Osteocyte (in vitro differentiated cells): Measurements from ENCODE around the gene HTT. TPM values are rescaled to one million over a fixed set of nuclear protein-coding genes. Genes with fewer than 3 reads are reported as not detected.

Experiments used
- DNase-seq: peaks from one replicate; pipeline ENCODE4 v3.0.0; 2021; ENCODE audit warnings: mixed read lengths; ENCODE audit not compliant: unreplicated experiment; ENCODE audit errors: extremely low spot score
- H3K27ac Mint-ChIP-seq: one replicate; pipeline ENCODE4 v1.8.0; 2021; ENCODE audit warnings: mild to moderate bottlenecking, mixed read lengths; ENCODE audit not compliant: unreplicated experiment
- H3K27me3 Mint-ChIP-seq: one replicate; pipeline ENCODE4 v1.8.0; 2021; ENCODE audit warnings: mixed read lengths; ENCODE audit not compliant: unreplicated experiment
- H3K36me3 Mint-ChIP-seq: one replicate; pipeline ENCODE4 v1.8.0; 2021; ENCODE audit warnings: mixed read lengths; ENCODE audit not compliant: unreplicated experiment
- H3K4me1 Mint-ChIP-seq: one replicate; pipeline ENCODE4 v1.8.0; 2021; ENCODE audit warnings: mixed read lengths; ENCODE audit not compliant: unreplicated experiment
- H3K4me3 Mint-ChIP-seq: one replicate; pipeline ENCODE4 v1.8.0; 2021; ENCODE audit warnings: mild to moderate bottlenecking, moderate library complexity, mixed read lengths; ENCODE audit not compliant: unreplicated experiment
- H3K9me3 Mint-ChIP-seq: one replicate; pipeline ENCODE4 v1.8.0; 2021; ENCODE audit warnings: mixed read lengths; ENCODE audit not compliant: unreplicated experiment
- CTCF ChIP-seq: fragments of 200-600 bp; sonication (generic); IDR thresholded peaks from 2 replicates; pipeline ENCODE4 v1.5.0; 2021; ENCODE audit warnings: antibody characterized with exemption, mild to moderate bottlenecking, moderate library complexity
- total RNA-seq: library from RNA; stranded (reverse); gene quantifications from 2 replicates; pipeline ENCODE4 v1.2.1, GENCODE V29; 2021

The HTT gene
- total RNA-seq, 1 donor from 2014 or later, result 51.3 TPM

- no peaks in the 10 kb centered on the region for H3K9me3 Mint-ChIP-seq
- no peaks in the 10 kb centered on the region for H3K36me3 Mint-ChIP-seq
- no peak for TF ChIP-seq CTCF
- H3K27me3 Mint-ChIP-seq, result no peaks in the 10 kb centered on the region
- H3K27ac Mint-ChIP-seq, result no peak overlapping the region
- no peak overlapping the region for H3K4me3 Mint-ChIP-seq
- DNase-seq, result peak; percentile 64
- H3K4me1 Mint-ChIP-seq, result no peaks in the 10 kb centered on the region
Measured at GRCh38 chr4:3256230-3257102, 182.0 kb downstream of the HTT start.

- TF ChIP-seq CTCF, result no peak
- H3K36me3 Mint-ChIP-seq, result no peaks in the 10 kb centered on the region
- H3K27me3 Mint-ChIP-seq, result no peaks in the 10 kb centered on the region
- H3K9me3 Mint-ChIP-seq, result no peaks in the 10 kb centered on the region
- peak; percentile 79 for DNase-seq
- no peak overlapping the region for H3K4me3 Mint-ChIP-seq
- no peaks in the 10 kb centered on the region for H3K4me1 Mint-ChIP-seq
- H3K27ac Mint-ChIP-seq, result no peak overlapping the region
Measured at GRCh38 chr4:3257103-3257555, 182.6 kb downstream of the HTT start.

- Mint-ChIP-seq H3K9me3 (no peaks in the 10 kb centered on the region), H3K36me3 (no peaks in the 10 kb centered on the region), H3K27me3 (no peaks in the 10 kb centered on the region), H3K4me1 (no peaks in the 10 kb centered on the region), H3K27ac (no peak overlapping the region), H3K4me3 (no peak overlapping the region)
- peak; percentile 81 for DNase-seq
- TF ChIP-seq CTCF, result no peak
Measured at GRCh38 chr4:3257556-3258482, 183.3 kb downstream of the HTT start.

- peak; percentile 83 for DNase-seq
- no peaks in the 10 kb centered on the region for H3K36me3 Mint-ChIP-seq
- no peaks in the 10 kb centered on the region for H3K9me3 Mint-ChIP-seq
- no peaks in the 10 kb centered on the region for H3K4me1 Mint-ChIP-seq
- H3K4me3 Mint-ChIP-seq, result no peak overlapping the region
- TF ChIP-seq CTCF, result no peak
- H3K27ac Mint-ChIP-seq, result no peak overlapping the region
- peaks cover 2% of the 10 kb centered on the region for H3K27me3 Mint-ChIP-seq
Measured at GRCh38 chr4:3261411-3262207, 187.1 kb downstream of the HTT start.
